ENCODE data around the gene ACACA.
A peak's percentile ranks its signal among the peaks of the same experiment; 100 is the strongest.

ACACA gene

DNA sequence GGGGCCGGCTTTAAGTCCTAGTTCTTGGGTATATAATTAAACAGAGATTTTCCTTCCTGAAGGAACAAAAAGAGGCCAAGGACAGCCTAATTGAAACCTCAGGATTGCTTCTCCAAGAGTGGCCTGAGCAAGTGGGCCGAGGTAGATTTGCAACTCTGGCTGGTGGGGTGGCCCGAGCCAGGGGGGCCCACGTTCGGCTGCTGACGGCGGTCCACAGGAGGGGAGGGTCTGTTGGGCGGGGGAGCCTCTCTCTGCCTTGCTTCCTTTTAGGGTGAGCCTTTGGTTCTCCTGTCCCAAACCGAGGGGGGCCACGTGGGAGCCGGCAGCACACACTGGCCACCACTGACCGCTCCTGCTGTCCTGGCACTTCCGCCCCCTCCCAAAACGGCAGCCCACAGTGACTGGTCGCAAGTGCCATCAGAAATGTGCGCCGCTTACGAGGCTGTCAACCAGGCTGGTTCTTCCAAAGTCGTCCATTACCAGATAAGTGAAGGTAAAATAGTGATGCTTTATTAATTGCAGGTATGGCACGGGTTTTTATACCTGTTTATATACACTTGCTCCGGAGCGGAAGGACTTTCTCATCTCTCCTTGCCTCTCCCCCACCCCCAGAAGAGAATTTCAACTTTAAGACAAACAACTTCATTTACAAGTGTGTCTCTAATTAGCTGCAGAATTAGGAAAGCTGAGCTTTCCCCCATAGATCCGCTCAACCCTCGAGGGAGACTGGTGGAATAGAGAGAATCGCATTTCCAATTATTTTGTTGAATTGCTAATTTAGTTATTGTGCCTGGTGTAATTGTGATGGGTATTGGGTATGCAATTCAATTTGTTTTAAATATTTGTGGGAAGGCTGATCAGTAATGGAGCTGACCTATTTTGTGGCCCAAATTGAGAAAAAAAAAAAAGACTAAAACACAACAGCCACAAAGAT, 340.0 kb downstream of the ACACA start:
- no peak for DNase-seq (ENCODE audit: low read depth)

DNA sequence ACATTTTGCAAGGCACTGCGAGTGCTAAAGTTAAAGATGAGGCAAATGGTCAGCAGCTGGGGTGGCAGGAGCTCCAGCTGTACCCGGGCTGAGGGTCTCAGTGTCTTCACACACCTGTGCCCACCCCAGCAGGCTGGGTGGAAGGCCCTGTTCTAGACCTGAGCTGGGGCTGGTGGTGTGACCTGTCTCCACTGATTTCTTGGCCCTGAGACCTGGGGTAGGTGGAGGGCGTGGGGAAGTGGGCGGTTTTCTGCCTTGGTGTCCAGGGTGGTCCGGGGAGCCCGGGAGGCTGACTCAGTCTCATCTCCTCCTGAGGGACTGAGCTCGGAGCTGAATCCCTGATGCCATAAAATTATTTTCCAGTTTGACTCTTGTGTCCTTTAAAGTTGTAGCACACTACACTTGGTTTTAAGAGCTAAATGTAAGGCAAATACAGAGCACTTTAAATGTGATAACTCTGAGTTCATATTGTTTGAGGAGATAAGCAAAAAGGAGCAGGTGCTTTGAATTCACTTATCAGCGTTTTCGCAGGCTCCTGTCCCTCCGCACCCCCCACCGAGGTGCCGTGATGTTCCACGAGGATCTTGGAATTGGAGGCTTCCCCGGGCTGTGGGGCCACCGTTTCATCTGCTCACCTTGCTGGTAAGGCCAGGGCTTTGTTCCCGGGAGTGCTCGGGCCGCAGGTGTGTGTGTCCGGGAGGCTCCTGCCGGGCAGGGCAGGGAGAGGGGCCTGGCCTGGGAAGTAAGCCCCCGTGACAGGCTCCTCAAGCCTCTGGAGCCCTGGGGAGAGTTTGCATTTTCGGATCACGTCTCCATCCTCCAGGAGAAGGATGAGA, 340.9 kb downstream of the ACACA start:
- no peak for DNase-seq (ENCODE audit: low read depth)

GRCh38 chr17:37064956-37065355, 341.7 kb downstream of the ACACA start:
- no peak for DNase-seq (ENCODE audit: low read depth)

GRCh38 chr17:37064206-37064605, 342.4 kb downstream of the ACACA start:
- DNase-seq (ENCODE audit: low read depth), result no peak

DNA sequence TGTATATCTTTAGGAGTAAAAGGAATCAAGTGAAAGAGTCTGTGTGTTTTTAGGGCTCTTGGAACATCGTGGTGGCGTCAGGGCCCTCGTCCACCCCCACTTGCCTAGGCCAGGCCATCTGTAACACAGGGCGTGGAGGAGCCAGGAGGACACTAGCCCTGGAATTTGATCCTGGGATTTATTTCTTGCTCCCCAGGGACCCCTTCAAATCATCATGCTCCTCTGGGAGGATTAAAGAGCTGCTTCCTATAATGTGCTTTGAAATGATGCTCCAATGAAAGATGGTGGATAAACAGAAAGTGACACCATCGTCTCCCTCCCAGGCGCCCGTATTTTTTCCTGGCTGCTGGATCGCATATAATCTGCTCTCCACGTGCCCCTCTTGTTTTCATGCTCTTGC, 344.6 kb downstream of the ACACA start:
- DNase-seq (ENCODE audit: low read depth), result no peak

- no peak for DNase-seq (ENCODE audit: low read depth)
These were observed 345.7 kb downstream of the ACACA start for GRCh38 chr17:37060928-37061327.

- DNase-seq (ENCODE audit: low read depth), result no peak
These were observed 346.5 kb downstream of the ACACA start for GRCh38 chr17:37060094-37060493.

GRCh38 chr17:37059493-37059892, 347.1 kb downstream of the ACACA start:
- no peak for DNase-seq (ENCODE audit: low read depth)

DNA sequence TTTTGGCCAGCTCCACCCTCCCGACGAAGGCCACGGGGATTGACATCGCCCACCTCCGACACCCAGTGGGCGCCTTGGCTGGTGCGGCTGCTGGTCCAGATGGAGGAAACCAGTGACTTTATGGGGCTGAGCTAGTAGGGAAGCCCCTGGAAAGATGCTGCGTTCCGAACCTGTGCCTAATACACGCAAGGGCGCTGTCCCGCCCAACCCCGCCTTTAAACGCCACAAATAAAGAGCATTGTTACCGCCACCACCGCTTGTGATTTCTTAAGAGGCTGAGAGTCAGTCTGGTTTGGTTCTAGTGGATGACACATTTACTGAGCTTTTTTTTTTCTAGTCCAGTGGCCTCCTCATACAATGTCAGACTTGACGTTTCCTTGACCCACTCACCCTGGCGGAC, 350.0 kb downstream of the ACACA start:
- no peak for DNase-seq (ENCODE audit: low read depth)

- no peak for DNase-seq (ENCODE audit: low read depth)
These were observed 351.7 kb downstream of the ACACA start for GRCh38 chr17:37054894-37055293.

DNA sequence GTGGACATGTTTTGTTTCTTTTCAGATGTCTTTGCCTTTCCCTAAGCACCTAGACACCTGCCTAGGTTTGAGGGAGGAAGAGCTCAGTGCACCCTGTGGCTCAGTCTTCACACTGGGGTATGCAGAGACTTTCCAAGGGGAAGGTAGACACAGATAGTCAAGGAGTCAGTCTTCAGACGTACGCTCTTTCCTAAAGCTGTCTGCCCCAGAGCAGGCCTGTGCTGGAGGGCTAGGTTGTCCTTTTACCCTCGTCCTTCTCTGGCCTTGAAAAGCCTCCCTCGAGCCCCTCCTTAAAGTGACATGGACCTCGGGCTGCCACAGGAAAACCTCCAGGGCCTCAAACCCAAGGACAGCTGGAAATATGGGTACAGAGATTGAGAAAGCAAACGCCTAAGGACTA, 354.2 kb downstream of the ACACA start:
- DNase-seq (ENCODE audit: low read depth), result no peak

- no peak for DNase-seq (ENCODE audit: low read depth)
These were observed 354.8 kb downstream of the ACACA start for GRCh38 chr17:37051833-37052232.

DNA sequence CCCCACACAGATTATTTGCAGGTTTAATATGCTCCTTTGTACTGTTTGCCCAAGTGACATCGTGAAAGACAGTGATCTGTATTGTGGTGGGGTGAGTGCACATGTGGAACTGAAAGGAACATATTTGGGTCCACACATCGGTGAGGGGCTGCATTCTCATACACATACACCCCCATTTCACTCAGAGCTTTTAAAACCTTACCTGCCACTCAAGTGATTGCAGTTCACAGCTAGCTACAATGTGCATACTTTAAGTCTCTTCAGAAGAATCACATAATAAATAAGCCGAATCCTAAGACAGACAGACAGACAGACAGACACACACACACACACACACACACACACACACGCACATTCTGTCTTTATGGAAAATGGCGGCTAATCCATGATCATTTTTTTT, 355.3 kb downstream of the ACACA start:
- no peak for DNase-seq (ENCODE audit: low read depth)

DNA sequence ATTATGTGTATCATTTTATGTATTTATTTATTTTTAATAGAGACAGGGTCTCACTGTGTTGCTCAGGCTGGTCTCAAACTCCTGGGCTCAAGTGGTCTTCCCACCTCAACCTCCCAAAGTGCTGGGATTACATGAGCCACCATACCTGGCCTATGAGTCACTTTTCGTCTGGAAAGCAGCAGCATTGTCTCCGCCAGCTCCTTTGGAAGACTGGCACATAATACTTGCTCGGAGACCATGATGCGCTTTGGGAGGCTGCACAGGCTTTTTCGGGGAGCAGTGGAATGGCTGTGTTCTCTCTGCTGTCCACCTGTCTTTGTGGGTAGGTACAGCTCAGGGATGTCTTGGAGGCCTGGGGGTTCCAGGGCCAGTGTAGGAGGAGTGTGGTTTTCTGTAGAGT, 355.7 kb downstream of the ACACA start:
- DNase-seq (ENCODE audit: low read depth), result no peak

DNA sequence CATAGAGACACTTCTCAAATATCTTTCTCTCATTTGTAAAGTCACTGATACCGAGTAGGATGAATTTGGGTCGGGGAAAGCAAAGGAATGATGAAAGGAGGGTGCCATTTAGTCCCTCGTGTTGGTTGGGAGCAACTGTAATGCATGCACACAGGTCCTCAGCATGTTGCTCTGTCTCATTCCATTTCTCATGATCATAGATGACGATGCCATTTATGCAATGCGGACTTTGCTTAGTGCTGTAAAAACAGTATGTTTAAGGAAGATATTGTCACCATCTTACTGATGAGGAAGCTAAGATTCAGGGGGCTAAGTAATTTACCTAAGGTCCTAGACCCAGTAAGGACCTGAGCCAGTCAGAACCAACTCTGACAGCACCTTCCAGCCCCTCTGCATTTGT, 357.8 kb downstream of the ACACA start:
- no peak for DNase-seq (ENCODE audit: low read depth)

DNA sequence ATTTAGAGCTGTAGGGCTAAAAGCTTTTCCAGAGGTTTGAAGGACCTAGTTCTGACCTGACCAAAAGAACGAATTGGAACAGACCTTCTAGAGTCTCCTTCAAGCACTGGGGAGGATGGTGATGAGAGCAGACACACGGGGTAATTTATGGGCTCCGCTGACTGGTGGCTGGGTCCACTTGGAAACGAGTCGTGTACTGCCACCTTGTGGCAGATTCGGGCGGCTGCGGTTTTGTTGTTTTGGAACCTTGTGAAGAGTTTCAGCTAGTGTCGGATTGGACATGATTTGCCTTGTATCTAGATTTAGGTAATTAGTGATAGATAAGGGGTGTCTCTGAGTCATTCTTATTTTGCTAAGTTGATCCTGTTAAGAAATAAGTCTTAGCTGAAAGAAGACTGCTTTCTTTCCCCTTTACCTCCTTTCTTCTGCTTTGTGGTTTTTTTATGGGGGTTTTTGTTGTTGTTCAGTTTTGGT, 359.0 kb downstream of the ACACA start:
- peak; percentile 56 for DNase-seq (ENCODE audit: low read depth)

DNA sequence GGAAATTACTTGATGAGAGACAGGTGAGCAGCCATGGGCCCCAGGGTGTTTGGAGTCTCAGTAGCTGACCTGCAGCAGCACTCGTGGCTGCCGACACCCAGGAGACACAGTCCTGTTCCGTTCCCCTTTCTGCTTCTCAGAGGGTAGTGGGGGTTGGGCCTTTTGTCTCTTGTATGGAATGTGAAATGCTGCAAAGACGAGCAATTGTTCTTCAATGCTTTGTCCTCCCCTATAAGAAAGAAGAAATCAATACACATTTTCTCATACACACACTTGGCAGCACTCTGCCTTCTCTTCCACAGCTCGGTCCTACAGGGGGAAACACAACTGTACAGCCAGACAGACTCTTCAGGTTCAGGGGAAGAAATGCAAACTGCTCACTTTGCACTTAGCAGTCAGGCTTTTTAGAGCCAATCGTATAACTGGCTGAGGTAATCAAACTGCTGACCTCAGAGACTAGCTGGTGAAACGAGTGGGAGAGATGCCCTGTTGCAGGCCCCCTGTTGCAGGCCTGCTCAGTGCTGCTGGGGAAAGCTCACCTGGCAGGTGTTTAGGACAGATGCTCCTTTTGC, 361.2 kb downstream of the ACACA start:
- no peak for DNase-seq (ENCODE audit: low read depth)

DNA sequence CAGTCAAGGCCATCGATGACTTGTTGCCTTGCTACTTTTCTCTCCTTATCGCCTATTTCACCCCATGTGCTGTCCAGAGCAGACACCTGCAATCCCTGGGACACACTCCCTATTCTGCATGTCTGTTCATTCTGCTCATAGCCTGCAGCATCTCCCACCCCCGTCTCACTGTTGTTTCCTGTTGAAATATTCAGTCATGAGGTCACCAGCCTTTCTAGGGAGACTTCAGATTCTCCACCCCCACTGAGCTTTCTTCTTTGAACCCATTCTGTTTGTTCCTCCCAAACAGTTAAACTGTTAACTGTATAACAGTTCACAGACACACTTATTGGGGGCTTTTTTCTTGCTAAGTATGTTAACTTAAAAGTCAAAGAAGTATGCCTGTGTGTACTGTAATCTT, 363.4 kb downstream of the ACACA start:
- no peak for DNase-seq (ENCODE audit: low read depth)

DNA sequence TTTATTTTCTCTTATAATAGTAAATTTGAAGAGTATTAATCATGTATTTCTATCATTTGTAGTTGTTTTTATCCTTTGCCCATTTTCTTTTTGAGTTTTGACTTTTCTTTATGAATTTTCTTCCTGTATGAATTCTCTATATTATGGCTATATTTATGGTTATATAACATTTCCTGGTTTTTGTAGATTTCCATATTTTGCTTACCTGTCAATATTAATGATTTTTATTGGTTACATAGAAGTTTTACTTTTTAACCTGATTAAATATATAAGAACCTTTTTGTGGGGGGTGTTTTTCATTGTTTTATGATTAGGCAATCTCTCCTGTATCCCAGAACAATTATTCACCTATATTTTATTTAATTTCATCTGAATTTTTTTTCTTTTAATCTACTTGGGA, 364.7 kb downstream of the ACACA start:
- no peak for DNase-seq (ENCODE audit: low read depth)

DNA sequence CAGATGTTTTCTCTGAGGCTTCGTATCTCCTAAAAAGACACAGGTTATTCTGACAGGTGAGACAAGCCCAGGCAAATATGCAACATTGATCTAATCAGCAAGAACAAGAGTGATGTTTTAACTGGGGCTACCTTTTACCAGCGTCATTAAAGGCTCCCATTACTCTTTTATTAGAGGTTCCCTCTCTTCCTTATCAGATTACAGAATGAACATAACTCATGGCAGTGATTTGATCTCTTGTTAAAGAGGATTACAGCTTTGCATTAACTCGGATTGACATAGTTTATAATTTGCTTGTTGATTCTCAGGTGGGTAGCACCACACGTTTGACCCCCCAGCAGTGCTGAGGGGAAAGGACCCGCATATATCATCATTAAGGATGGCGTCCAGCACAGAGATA, 367.4 kb downstream of the ACACA start:
- no peak for DNase-seq (ENCODE audit: low read depth)

GRCh38 chr17:37037590-37038155, 369.0 kb downstream of the ACACA start:
- DNase-seq (ENCODE audit: low read depth), result no peak
